ENCODE results near the gene MAST1.
"Not testable (repeated sequence)": the region's sequence is repeated elsewhere in the genome, so short reads cannot be mapped to it uniquely, and the experiment has no call there.

Gene MAST1

GRCh38 chr19:12885749-12886650 is 47.7 kb downstream of the MAST1 start:
- Histone ChIP-seq H3K27me3 (ENCODE audit: control insufficient read depth in 1 of 2, insufficient read depth in 2 of 2, low read length in 2 of 2) (no peaks in the 10 kb centered on the region), H3K4me1 (ENCODE audit: control insufficient read depth in 1 of 2, insufficient read depth in 2 of 2, low read length in 2 of 2) (peaks cover 4 to 14% of the 10 kb centered on the region in 2 donors), H3K9ac (ENCODE audit: low read depth in 1 of 2, low read length in 2 of 2) (peak overlapping the region; percentile 6 to 38), H3K9me3 (ENCODE audit: control insufficient read depth in 1 of 2, low read length in 2 of 2) (peaks cover 8 to 13% of the 10 kb centered on the region in 2 donors), H3K27ac (ENCODE audit: low read depth, low read length) (no peak overlapping the region), H3K36me3 (ENCODE audit: control insufficient read depth in 1 of 2, insufficient read depth in 2 of 2, low read length in 2 of 2) (no peaks in the 10 kb centered on the region), H3K4me3 (ENCODE audit: low read depth in 1 of 2, low read length in 2 of 2) (peak overlapping the region; percentile 51 to 67)

- Histone ChIP-seq H3K36me3 (ENCODE audit: control insufficient read depth in 1 of 2, insufficient read depth in 2 of 2, low read length in 2 of 2) (no peaks in the 10 kb centered on the region), H3K27ac (ENCODE audit: low read depth, low read length) (no peak overlapping the region), H3K4me3 (ENCODE audit: low read depth in 1 of 2, low read length in 2 of 2) (no peak overlapping the region), H3K9ac (ENCODE audit: low read depth in 1 of 2, low read length in 2 of 2) (no peak overlapping the region), H3K4me1 (ENCODE audit: control insufficient read depth in 1 of 2, insufficient read depth in 2 of 2, low read length in 2 of 2) (peaks cover 7 to 20% of the 10 kb centered on the region in 2 donors), H3K9me3 (ENCODE audit: control insufficient read depth in 1 of 2, low read length in 2 of 2) (peaks cover 8 to 13% of the 10 kb centered on the region in 2 donors), H3K27me3 (ENCODE audit: control insufficient read depth in 1 of 2, insufficient read depth in 2 of 2, low read length in 2 of 2) (no peaks in the 10 kb centered on the region)
Measured at GRCh38 chr19:12886651-12886968, 48.3 kb downstream of the MAST1 start.

- Histone ChIP-seq H3K4me1 (ENCODE audit: control insufficient read depth in 1 of 2, insufficient read depth in 2 of 2, low read length in 2 of 2) (peaks cover 12 to 25% of the 10 kb centered on the region in 2 donors), H3K27ac (ENCODE audit: low read depth, low read length) (no peak within 1 kb of the TSS), H3K9ac (ENCODE audit: low read depth in 1 of 2, low read length in 2 of 2) (peak within 1 kb of the TSS; percentile 6 to 38), H3K9me3 (ENCODE audit: control insufficient read depth in 1 of 2, low read length in 2 of 2) (peaks cover 8 to 13% of the 10 kb centered on the region in 2 donors), H3K4me3 (ENCODE audit: low read depth in 1 of 2, low read length in 2 of 2) (peak within 1 kb of the TSS; percentile 51 to 67), H3K36me3 (ENCODE audit: control insufficient read depth in 1 of 2, insufficient read depth in 2 of 2, low read length in 2 of 2) (no peaks in the 10 kb centered on the region), H3K27me3 (ENCODE audit: control insufficient read depth in 1 of 2, insufficient read depth in 2 of 2, low read length in 2 of 2) (no peaks in the 10 kb centered on the region)
Measured at GRCh38 chr19:12886969-12887747, 48.8 kb downstream of the MAST1 start, which contains the start of gene KLF1. TSS of gene KLF1 (minus strand) at chr19:12887201. CDS start at chr19:12887140, 61 bp downstream.

DNA sequence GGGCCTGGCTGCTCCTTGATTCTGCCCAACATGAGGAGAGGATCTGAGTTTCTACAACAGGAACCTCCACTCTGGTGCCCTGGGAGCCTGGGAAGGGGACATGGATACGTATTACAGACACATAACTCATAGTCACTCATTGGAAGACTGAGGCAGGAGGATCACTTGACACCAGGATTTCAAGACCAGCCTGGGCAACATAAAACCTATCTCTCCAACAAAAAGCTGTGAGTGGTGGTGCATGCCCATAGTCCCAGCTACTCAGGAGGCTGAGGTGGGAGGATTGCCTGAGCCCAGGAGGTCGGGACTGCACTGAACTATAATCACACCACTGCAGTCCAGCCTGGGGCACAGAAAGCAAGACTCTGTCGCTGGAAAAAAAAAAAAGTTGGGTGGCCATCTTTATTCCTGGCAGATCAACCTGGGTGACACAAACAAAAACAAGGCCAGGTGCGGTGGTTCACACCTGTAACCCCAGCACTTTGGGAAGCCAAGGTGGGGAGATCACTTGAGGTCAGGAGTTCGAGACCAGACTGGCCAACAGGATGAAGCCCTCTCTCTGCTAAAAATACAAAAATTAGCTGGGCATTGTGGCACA is 49.8 kb downstream of the MAST1 start:
- Histone ChIP-seq H3K9me3 (ENCODE audit: control insufficient read depth in 1 of 2, low read length in 2 of 2) (peaks cover 8 to 13% of the 10 kb centered on the region in 2 donors), H3K4me3 (ENCODE audit: low read depth in 1 of 2, low read length in 2 of 2) (no peak overlapping the region), H3K27me3 (ENCODE audit: control insufficient read depth in 1 of 2, insufficient read depth in 2 of 2, low read length in 2 of 2) (no peaks in the 10 kb centered on the region), H3K36me3 (ENCODE audit: control insufficient read depth in 1 of 2, insufficient read depth in 2 of 2, low read length in 2 of 2) (no peaks in the 10 kb centered on the region), H3K27ac (ENCODE audit: low read depth, low read length) (no peak overlapping the region), H3K4me1 (ENCODE audit: control insufficient read depth in 1 of 2, insufficient read depth in 2 of 2, low read length in 2 of 2) (peaks cover 12 to 25% of the 10 kb centered on the region in 2 donors), H3K9ac (ENCODE audit: low read depth in 1 of 2, low read length in 2 of 2) (no peak overlapping the region)

- peaks cover 12 to 17% of the 10 kb centered on the region in 2 donors for H3K4me1 ChIP-seq (ENCODE audit: control insufficient read depth in 1 of 2, insufficient read depth in 2 of 2, low read length in 2 of 2)
- H3K27ac ChIP-seq (ENCODE audit: low read depth, low read length); H3K9me3 ChIP-seq (ENCODE audit: control insufficient read depth in 1 of 2, low read length in 2 of 2); H3K27me3 ChIP-seq (ENCODE audit: control insufficient read depth in 1 of 2, insufficient read depth in 2 of 2, low read length in 2 of 2): not testable (repeated sequence)
- H3K9ac ChIP-seq (ENCODE audit: low read depth in 1 of 2, low read length in 2 of 2): peak overlapping the region in 1 of 2 donors; percentile 2
- H3K4me3 ChIP-seq (ENCODE audit: low read depth in 1 of 2, low read length in 2 of 2): peak overlapping the region; percentile 70 to 99
- peaks cover 0 to 17% of the 10 kb centered on the region in 2 donors for H3K36me3 ChIP-seq (ENCODE audit: control insufficient read depth in 1 of 2, insufficient read depth in 2 of 2, low read length in 2 of 2)
Measured at GRCh38 chr19:12890299-12890786, 52.0 kb downstream of the MAST1 start.

DNA sequence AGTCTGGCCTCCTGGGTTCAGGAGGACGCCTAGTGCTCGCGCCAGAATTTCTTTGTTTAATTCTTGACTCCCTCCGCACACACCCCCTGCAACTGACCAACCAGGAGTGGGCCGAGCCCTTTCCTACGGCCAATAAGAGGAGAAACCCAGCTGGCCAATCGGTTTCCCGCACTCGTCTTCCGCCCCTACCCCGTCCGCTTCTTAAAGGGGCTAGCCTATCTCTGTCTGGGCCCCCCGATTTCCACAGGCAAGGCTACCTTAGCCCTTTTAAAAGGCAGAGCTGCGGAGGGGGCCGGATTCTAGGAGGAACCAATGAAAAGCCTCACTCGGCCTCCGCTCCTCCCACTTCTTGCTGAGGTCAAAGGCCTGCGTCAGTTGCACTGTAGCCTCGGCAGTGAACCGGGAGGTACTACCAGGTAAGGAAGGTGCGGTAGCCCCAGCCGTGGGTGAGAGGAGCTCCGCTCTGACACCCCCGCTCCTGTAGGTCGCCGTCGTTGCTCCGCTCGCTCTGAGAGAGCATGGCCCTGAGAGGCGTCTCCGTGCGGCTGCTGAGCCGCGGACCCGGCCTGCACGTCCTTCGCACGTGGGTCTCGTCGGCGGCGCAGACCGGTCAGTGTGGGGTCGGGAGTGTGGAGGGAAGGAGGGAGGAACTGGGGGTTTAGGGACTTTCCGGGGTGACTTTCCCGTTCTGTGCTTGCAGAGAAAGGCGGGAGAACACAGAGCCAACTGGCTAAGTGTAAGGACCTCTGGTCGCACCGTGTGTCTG is 52.7 kb downstream of the MAST1 start, which contains the start of gene GCDH:
Gene GCDH, plus strand, starts transcription at position 374 of the 766 bp plus-strand sequence. Its CDS starts 145 bp downstream, at position 519.
- Histone ChIP-seq H3K4me3 (ENCODE audit: low read depth in 1 of 2, low read length in 2 of 2) (peak within 1 kb of the TSS; percentile 99), H3K27ac (ENCODE audit: low read depth, low read length) (peak within 1 kb of the TSS; percentile 32), H3K9ac (ENCODE audit: low read depth in 1 of 2, low read length in 2 of 2) (peak within 1 kb of the TSS; percentile 86 to 87), H3K36me3 (ENCODE audit: control insufficient read depth in 1 of 2, insufficient read depth in 2 of 2, low read length in 2 of 2) (peaks cover 2 to 17% of the 10 kb centered on the region in 2 donors), H3K4me1 (ENCODE audit: control insufficient read depth in 1 of 2, insufficient read depth in 2 of 2, low read length in 2 of 2) (peaks cover 12 to 14% of the 10 kb centered on the region in 2 donors), H3K27me3 (ENCODE audit: control insufficient read depth in 1 of 2, insufficient read depth in 2 of 2, low read length in 2 of 2) (no peaks in the 10 kb centered on the region), H3K9me3 (ENCODE audit: control insufficient read depth in 1 of 2, low read length in 2 of 2) (no peaks in the 10 kb centered on the region)

GRCh38 chr19:12891553-12892021 is 53.3 kb downstream of the MAST1 start:
- peak overlapping the region; percentile 86 to 87 for H3K9ac ChIP-seq (ENCODE audit: low read depth in 1 of 2, low read length in 2 of 2)
- H3K4me3 ChIP-seq (ENCODE audit: low read depth in 1 of 2, low read length in 2 of 2): peak overlapping the region; percentile 99
- H3K27me3 ChIP-seq (ENCODE audit: control insufficient read depth in 1 of 2, insufficient read depth in 2 of 2, low read length in 2 of 2): no peaks in the 10 kb centered on the region
- H3K4me1 ChIP-seq (ENCODE audit: control insufficient read depth in 1 of 2, insufficient read depth in 2 of 2, low read length in 2 of 2): peaks cover 12 to 14% of the 10 kb centered on the region in 2 donors
- H3K36me3 ChIP-seq (ENCODE audit: control insufficient read depth in 1 of 2, insufficient read depth in 2 of 2, low read length in 2 of 2): peaks cover 7 to 17% of the 10 kb centered on the region in 2 donors
- no peaks in the 10 kb centered on the region for H3K9me3 ChIP-seq (ENCODE audit: control insufficient read depth in 1 of 2, low read length in 2 of 2)
- no peak overlapping the region for H3K27ac ChIP-seq (ENCODE audit: low read depth, low read length)

DNA sequence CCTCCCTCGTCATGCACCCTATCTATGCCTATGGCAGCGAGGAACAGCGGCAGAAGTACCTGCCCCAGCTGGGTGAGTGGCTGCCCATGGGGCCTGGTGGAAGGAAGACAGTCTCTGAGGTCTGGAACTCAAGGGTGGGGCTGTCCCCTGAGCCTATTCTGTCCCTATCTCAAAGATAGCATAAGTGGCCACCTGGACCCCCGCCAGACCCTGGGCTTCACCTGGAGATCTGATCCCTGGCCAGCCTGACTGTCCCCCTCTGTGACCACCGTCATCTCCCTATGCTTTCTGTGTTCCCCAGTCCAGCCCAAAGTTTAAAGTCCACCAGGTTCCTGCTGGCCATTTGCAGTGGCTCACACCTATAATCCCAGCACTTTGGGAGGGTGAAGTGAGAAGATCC is 55.3 kb downstream of the MAST1 start:
- no peak overlapping the region for H3K9ac ChIP-seq (ENCODE audit: low read depth in 1 of 2, low read length in 2 of 2)
- H3K4me3 ChIP-seq (ENCODE audit: low read depth in 1 of 2, low read length in 2 of 2): no peak overlapping the region
- H3K27me3 ChIP-seq (ENCODE audit: control insufficient read depth in 1 of 2, insufficient read depth in 2 of 2, low read length in 2 of 2): no peaks in the 10 kb centered on the region
- H3K9me3 ChIP-seq (ENCODE audit: control insufficient read depth in 1 of 2, low read length in 2 of 2): no peaks in the 10 kb centered on the region
- peaks cover 12 to 14% of the 10 kb centered on the region in 2 donors for H3K4me1 ChIP-seq (ENCODE audit: control insufficient read depth in 1 of 2, insufficient read depth in 2 of 2, low read length in 2 of 2)
- H3K36me3 ChIP-seq (ENCODE audit: control insufficient read depth in 1 of 2, insufficient read depth in 2 of 2, low read length in 2 of 2): peaks cover 7 to 32% of the 10 kb centered on the region in 2 donors
- no peak overlapping the region for H3K27ac ChIP-seq (ENCODE audit: low read depth, low read length)

- no peaks in the 10 kb centered on the region for H3K9me3 ChIP-seq (ENCODE audit: control insufficient read depth in 1 of 2, low read length in 2 of 2)
- H3K4me1 ChIP-seq (ENCODE audit: control insufficient read depth in 1 of 2, insufficient read depth in 2 of 2, low read length in 2 of 2): peaks cover 6 to 7% of the 10 kb centered on the region in 2 donors
- H3K36me3 ChIP-seq (ENCODE audit: control insufficient read depth in 1 of 2, insufficient read depth in 2 of 2, low read length in 2 of 2): peaks cover 7 to 32% of the 10 kb centered on the region in 2 donors
- no peak overlapping the region for H3K9ac ChIP-seq (ENCODE audit: low read depth in 1 of 2, low read length in 2 of 2)
- H3K4me3 ChIP-seq (ENCODE audit: low read depth in 1 of 2, low read length in 2 of 2): no peak overlapping the region
- no peaks in the 10 kb centered on the region for H3K27me3 ChIP-seq (ENCODE audit: control insufficient read depth in 1 of 2, insufficient read depth in 2 of 2, low read length in 2 of 2)
- H3K27ac ChIP-seq (ENCODE audit: low read depth, low read length): no peak overlapping the region
Measured at GRCh38 chr19:12896460-12896859, 58.1 kb downstream of the MAST1 start.
